OCI-LY1 (cell line): ENCODE data around the gene CAMTA1.

Experiments used
- H2AFZ ChIP-seq: fragments of 200-600 bp; sonication (generic), shearing (Covaris generic); 2 replicates; pipeline ENCODE4 v1.6.0; 2014; ENCODE audit warnings: antibody characterized with exemption, mild to moderate bottlenecking, low read length
- H3F3A ChIP-seq: fragments of 200-600 bp; sonication (generic), shearing (Covaris generic); 2 replicates; pipeline ENCODE4 v1.6.0; 2014; ENCODE audit warnings: mild to moderate bottlenecking, antibody characterized with exemption, low read length, moderate library complexity; ENCODE audit not compliant: insufficient read depth
- H3K27ac ChIP-seq: fragments of 200-600 bp; sonication (generic); 2 replicates; pipeline ENCODE4 v1.5.1; 2014; ENCODE audit warnings: low read length, mixed run types, mild to moderate bottlenecking, low read depth; ENCODE audit not compliant: poor library complexity, severe bottlenecking
- H3K27me3 ChIP-seq: fragments of 200-600 bp; sonication (generic); 2 replicates; pipeline ENCODE4 v1.6.0; 2014; ENCODE audit warnings: antibody characterized with exemption, mild to moderate bottlenecking, low read length, moderate library complexity; ENCODE audit not compliant: insufficient read depth
- H3K36me3 ChIP-seq: fragments of 200-600 bp; sonication (generic); 2 replicates; pipeline ENCODE4 v1.6.1; 2014; ENCODE audit warnings: mild to moderate bottlenecking, antibody characterized with exemption, low read length, moderate library complexity, mixed read lengths; ENCODE audit not compliant: insufficient read depth
- H3K4me1 ChIP-seq: fragments of 200-600 bp; sonication (generic); 2 replicates; pipeline ENCODE4 v1.5.1; 2014; ENCODE audit warnings: mild to moderate bottlenecking, low read length, moderate library complexity; ENCODE audit not compliant: insufficient read depth, severe bottlenecking
- H3K4me2 ChIP-seq: fragments of 200-600 bp; sonication (generic), shearing (Covaris generic); 2 replicates; pipeline ENCODE4 v1.6.1; 2014; ENCODE audit warnings: low read length
- H3K4me3 ChIP-seq: fragments of 200-600 bp; sonication (generic); 2 replicates; pipeline ENCODE4 v1.5.1; 2014; ENCODE audit warnings: low read length, low read depth, mild to moderate bottlenecking, mixed read lengths; ENCODE audit not compliant: poor library complexity, severe bottlenecking
- H3K79me2 ChIP-seq: fragments of 200-600 bp; shearing (Covaris generic); 2 replicates; pipeline ENCODE4 v1.6.1; 2016; ENCODE audit warnings: mixed run types, low read length, mixed read lengths; ENCODE audit not compliant: insufficient read depth
- H3K9ac ChIP-seq: fragments of 200-600 bp; sonication (generic), shearing (Covaris generic); 2 replicates; pipeline ENCODE4 v1.6.1; 2014; ENCODE audit warnings: mild to moderate bottlenecking, low read length, mixed read lengths
- H3K9me2 ChIP-seq: fragments of 200-600 bp; sonication (generic), shearing (Covaris generic); 2 replicates; pipeline ENCODE4 v1.6.1; 2014; ENCODE audit warnings: low read depth, mild to moderate bottlenecking, low read length, mixed read lengths
- H3K9me3 ChIP-seq: fragments of 200-600 bp; shearing (Covaris generic); 2 replicates; pipeline ENCODE4 v1.6.1; 2014; ENCODE audit warnings: low read length, mixed read lengths
- H4K20me1 ChIP-seq: fragments of 200-600 bp; sonication (generic), shearing (Covaris generic); 2 replicates; pipeline ENCODE4 v1.6.0; 2016; ENCODE audit warnings: mild to moderate bottlenecking, low read length; ENCODE audit not compliant: insufficient read depth
- EZH2 ChIP-seq: fragments of 200-600 bp; sonication (generic), shearing (Covaris generic); IDR thresholded peaks from 2 replicates; pipeline ENCODE4 v1.8.0; 2017; ENCODE audit warnings: borderline replicate concordance, mixed run types, mild to moderate bottlenecking, antibody characterized with exemption, low read length, moderate library complexity, mixed read lengths
- TF ChIP-seq, protein P1 (sequence below): fragments of 200-600 bp; sonication (generic), shearing (Covaris generic); IDR thresholded peaks from 2 replicates; pipeline ENCODE4 v1.5.1; 2017; ENCODE audit warnings: mild to moderate bottlenecking, antibody characterized with exemption, low read length, moderate library complexity, mixed read lengths

CAMTA1 gene

GRCh38 chr1:7482772-7483495, 697.7 kb downstream of the CAMTA1 start:
- Histone ChIP-seq H3K9me3 (no peaks in the 10 kb centered on the region), H3K4me2 (no peak overlapping the region), H3K27ac (no peak overlapping the region), H3K27me3 (no peaks in the 10 kb centered on the region), H3K36me3 (no peaks in the 10 kb centered on the region), H4K20me1 (no peaks in the 10 kb centered on the region), H2AFZ (no peak overlapping the region), H3K4me3 (no peak overlapping the region), H3K9ac (no peak overlapping the region), H3K4me1 (no peaks in the 10 kb centered on the region), H3K9me2 (no peaks in the 10 kb centered on the region), H3K79me2 (no peaks in the 10 kb centered on the region), H3F3A (no peaks in the 10 kb centered on the region)
- TF ChIP-seq EZH2, result no peak
- TF ChIP-seq, protein P1, sequence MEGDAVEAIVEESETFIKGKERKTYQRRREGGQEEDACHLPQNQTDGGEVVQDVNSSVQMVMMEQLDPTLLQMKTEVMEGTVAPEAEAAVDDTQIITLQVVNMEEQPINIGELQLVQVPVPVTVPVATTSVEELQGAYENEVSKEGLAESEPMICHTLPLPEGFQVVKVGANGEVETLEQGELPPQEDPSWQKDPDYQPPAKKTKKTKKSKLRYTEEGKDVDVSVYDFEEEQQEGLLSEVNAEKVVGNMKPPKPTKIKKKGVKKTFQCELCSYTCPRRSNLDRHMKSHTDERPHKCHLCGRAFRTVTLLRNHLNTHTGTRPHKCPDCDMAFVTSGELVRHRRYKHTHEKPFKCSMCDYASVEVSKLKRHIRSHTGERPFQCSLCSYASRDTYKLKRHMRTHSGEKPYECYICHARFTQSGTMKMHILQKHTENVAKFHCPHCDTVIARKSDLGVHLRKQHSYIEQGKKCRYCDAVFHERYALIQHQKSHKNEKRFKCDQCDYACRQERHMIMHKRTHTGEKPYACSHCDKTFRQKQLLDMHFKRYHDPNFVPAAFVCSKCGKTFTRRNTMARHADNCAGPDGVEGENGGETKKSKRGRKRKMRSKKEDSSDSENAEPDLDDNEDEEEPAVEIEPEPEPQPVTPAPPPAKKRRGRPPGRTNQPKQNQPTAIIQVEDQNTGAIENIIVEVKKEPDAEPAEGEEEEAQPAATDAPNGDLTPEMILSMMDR, result no peak

GRCh38 chr1:7483634-7484383, 698.6 kb downstream of the CAMTA1 start:
- no peak overlapping the region for H3K27ac ChIP-seq
- H3K4me3 ChIP-seq, result no peak overlapping the region
- no peaks in the 10 kb centered on the region for H4K20me1 ChIP-seq
- no peaks in the 10 kb centered on the region for H3K36me3 ChIP-seq
- no peaks in the 10 kb centered on the region for H3K27me3 ChIP-seq
- H3K9me3 ChIP-seq, result no peaks in the 10 kb centered on the region
- H3K9me2 ChIP-seq, result no peaks in the 10 kb centered on the region
- no peaks in the 10 kb centered on the region for H3K4me1 ChIP-seq
- H3F3A ChIP-seq, result no peaks in the 10 kb centered on the region
- no peak overlapping the region for H3K4me2 ChIP-seq
- no peak for TF ChIP-seq EZH2
- TF ChIP-seq, protein P1, result no peak
- no peak overlapping the region for H3K9ac ChIP-seq
- no peaks in the 10 kb centered on the region for H3K79me2 ChIP-seq
- H2AFZ ChIP-seq, result no peak overlapping the region

DNA sequence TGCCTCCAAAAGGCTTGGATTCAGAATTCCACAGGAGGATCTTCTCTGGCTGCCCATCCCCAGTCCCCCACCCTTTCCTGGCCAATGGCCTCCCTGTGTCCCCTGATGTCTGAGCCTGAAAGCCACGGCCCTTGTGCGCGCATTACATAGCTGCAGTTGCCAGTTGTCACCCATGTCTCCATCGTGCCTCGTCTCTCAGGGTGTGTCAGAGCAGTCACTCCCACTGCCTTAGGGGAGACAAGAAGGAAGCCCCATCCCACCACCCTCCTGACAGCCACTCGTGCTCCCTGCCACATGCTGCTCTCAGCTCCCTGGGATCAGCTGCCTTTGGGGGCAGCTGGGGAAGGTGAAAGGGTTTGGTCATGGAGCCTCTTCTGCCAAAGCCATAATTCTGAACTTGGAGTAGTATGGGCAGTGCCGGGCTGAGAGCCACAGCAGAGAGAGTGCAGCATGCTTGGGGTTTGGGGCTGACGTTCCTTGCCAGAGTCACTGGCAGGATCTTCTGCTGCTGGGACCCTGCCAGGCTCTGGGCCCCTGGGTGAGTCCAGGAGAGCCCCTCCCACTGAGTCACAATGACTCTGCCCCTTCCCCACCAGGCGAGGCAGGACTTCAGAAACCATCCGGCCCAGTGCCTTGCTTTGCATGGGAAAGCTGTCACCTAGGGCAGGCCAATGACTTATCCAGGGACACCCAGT, 700.0 kb downstream of the CAMTA1 start:
- Histone ChIP-seq H3K79me2 (no peaks in the 10 kb centered on the region), H3K9me2 (no peaks in the 10 kb centered on the region), H3K27me3 (no peaks in the 10 kb centered on the region), H4K20me1 (no peaks in the 10 kb centered on the region), H3K4me1 (no peaks in the 10 kb centered on the region), H3F3A (no peaks in the 10 kb centered on the region), H3K27ac (no peak overlapping the region), H3K36me3 (no peaks in the 10 kb centered on the region), H3K9ac (no peak overlapping the region), H3K9me3 (no peaks in the 10 kb centered on the region), H3K4me2 (no peak overlapping the region), H3K4me3 (no peak overlapping the region), H2AFZ (no peak overlapping the region)
- TF ChIP-seq EZH2, result no peak
- TF ChIP-seq, protein P1, result no peak
